Activated CD4-positive, alpha-beta T cell treated with anti-CD3 and anti-CD28 coated beads, Interleukin-2, amount 50 U/mL, for 1 hour (primary cell): ENCODE results near the gene PTPRU.

Experiments used
- DNase-seq: peaks from one replicate; pipeline ENCODE4 v3.0.0-alpha.2; 2020

Gene PTPRU

GRCh38 chr1:29247571-29248273 is 11.4 kb downstream of the PTPRU start:
- DNase-seq = no peak

GRCh38 chr1:29248409-29248808 is 12.1 kb downstream of the PTPRU start:
- DNase-seq = no peak

GRCh38 chr1:29249170-29249691 is 12.9 kb downstream of the PTPRU start:
- no peak for DNase-seq

GRCh38 chr1:29249951-29250581 is 13.7 kb downstream of the PTPRU start:
- no peak for DNase-seq

- DNase-seq = no peak
Observed at GRCh38 chr1:29251164-29252124, 15.1 kb downstream of the PTPRU start.

GRCh38 chr1:29253180-29253579 is 16.9 kb downstream of the PTPRU start:
- no peak for DNase-seq

GRCh38 chr1:29254346-29254745 is 18.0 kb downstream of the PTPRU start:
- DNase-seq = no peak

GRCh38 chr1:29255134-29255666 is 18.9 kb downstream of the PTPRU start:
- no peak for DNase-seq

- no peak for DNase-seq
Observed at GRCh38 chr1:29256394-29256793, 20.1 kb downstream of the PTPRU start.

- DNase-seq = no peak
Observed at GRCh38 chr1:29256979-29257804, 20.9 kb downstream of the PTPRU start.

GRCh38 chr1:29258189-29258975 is 22.1 kb downstream of the PTPRU start:
- no peak for DNase-seq

- DNase-seq = no peak
Observed at GRCh38 chr1:29258976-29259801, 22.9 kb downstream of the PTPRU start.

- DNase-seq = peak; percentile 14
Observed at GRCh38 chr1:29259802-29260441, 23.6 kb downstream of the PTPRU start.

GRCh38 chr1:29260531-29260930 is 24.2 kb downstream of the PTPRU start:
- no peak for DNase-seq

- DNase-seq = no peak
Observed at GRCh38 chr1:29264773-29265389, 28.6 kb downstream of the PTPRU start.

GRCh38 chr1:29266912-29267311 is 30.6 kb downstream of the PTPRU start:
- DNase-seq = no peak

GRCh38 chr1:29267321-29268070 is 31.2 kb downstream of the PTPRU start:
- DNase-seq = no peak

GRCh38 chr1:29269382-29269781 is 33.1 kb downstream of the PTPRU start:
- no peak for DNase-seq
